Measurements from ENCODE around the gene GLRX2.

DNA sequence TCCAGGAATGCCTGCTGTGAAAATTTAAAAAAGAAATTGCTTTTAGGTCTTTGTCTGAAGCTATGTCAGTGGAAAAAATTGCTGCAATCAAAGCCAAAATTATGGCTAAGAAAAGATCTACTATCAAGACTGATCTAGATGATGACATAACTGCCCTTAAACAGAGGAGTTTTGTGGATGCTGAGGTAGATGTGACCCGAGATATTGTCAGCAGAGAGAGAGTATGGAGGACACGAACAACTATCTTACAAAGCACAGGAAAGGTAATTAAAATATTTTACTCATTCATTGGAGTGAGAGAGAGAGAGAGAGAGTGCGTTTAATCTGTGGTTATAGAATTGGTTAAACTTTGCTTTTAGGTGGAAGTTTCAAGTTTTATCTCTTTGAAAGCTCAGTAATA lies 36.6 kb upstream of the GLRX2 start:
- TF ChIP-seq, protein P1, sequence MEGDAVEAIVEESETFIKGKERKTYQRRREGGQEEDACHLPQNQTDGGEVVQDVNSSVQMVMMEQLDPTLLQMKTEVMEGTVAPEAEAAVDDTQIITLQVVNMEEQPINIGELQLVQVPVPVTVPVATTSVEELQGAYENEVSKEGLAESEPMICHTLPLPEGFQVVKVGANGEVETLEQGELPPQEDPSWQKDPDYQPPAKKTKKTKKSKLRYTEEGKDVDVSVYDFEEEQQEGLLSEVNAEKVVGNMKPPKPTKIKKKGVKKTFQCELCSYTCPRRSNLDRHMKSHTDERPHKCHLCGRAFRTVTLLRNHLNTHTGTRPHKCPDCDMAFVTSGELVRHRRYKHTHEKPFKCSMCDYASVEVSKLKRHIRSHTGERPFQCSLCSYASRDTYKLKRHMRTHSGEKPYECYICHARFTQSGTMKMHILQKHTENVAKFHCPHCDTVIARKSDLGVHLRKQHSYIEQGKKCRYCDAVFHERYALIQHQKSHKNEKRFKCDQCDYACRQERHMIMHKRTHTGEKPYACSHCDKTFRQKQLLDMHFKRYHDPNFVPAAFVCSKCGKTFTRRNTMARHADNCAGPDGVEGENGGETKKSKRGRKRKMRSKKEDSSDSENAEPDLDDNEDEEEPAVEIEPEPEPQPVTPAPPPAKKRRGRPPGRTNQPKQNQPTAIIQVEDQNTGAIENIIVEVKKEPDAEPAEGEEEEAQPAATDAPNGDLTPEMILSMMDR (IDR thresholded peaks at IDR 0.05), result no peak
- TF ChIP-seq POLR2A (IDR thresholded peaks at IDR 0.05), result no peak

Measured in uterus (tissue), 2 donors.